ENCODE results near the gene MFRP.

GRCh38 chr11:119320776-119321524, 25.6 kb downstream of the MFRP start:
- TF ChIP-seq EP300 (IDR thresholded peaks at IDR 0.05) (no peak), POLR2A (IDR thresholded peaks at IDR 0.05) (no peak)
